ENCODE results near the gene PCDH12.

Gene PCDH12

DNA sequence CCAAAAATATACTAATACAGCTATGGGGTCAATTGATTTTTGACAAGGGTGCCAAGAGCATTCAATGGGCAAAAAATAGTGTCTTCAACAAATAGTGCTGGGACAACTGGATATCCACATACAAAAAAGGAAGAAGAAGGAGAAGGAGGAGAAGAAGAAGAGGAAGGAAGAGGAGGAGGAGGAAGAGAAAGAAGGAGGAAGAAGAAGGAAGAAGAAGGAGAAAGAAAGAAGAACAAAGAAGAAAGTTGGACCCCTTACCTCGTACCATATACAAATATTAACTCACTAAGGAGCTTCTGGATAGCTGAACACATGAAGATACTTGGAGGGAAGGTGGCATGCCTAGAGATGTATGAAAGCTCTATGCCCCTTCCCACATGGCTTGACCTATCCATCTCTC lies 51.5 kb downstream of the PCDH12 start:
- no peak for DNase-seq

DNA sequence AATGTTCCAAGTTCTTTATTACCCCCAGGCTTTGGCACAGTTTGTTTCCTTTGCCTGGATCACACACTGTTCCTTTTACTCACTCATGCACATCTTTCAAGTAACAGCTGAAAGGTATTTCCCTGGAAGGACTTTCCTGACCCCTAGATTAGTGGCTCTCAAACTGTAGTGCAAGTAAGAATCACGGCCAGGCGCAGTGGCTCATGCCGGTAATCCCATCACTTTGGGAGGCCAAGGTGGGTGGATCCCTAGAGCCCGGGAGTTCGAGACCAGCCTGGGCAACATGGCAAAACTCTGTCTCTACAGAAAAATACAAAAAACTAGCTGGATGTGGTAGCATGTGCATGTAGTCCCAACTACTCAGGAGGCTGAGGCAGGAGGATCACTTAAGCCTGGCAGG lies 53.5 kb downstream of the PCDH12 start:
- DNase-seq, result no peak

DNA sequence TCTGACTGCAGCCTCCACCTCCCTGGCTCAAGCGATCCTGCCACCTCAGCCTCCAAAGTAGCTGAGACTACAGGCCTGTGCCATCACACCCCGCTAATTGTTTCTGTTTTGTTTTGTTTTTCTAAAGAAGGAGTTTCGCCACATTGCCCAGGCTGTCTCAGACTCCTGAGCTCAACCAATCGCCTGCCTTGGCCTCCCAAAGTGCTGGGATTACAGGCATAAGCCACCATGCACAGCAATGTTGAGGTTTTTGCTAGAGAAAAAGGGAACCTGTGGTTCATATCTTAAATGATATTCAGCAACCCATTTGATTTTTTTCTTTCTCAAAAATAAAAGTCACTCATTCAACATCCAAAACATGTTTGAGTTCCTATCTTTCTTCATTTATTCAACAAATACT lies 54.7 kb downstream of the PCDH12 start:
- no peak for DNase-seq

DNA sequence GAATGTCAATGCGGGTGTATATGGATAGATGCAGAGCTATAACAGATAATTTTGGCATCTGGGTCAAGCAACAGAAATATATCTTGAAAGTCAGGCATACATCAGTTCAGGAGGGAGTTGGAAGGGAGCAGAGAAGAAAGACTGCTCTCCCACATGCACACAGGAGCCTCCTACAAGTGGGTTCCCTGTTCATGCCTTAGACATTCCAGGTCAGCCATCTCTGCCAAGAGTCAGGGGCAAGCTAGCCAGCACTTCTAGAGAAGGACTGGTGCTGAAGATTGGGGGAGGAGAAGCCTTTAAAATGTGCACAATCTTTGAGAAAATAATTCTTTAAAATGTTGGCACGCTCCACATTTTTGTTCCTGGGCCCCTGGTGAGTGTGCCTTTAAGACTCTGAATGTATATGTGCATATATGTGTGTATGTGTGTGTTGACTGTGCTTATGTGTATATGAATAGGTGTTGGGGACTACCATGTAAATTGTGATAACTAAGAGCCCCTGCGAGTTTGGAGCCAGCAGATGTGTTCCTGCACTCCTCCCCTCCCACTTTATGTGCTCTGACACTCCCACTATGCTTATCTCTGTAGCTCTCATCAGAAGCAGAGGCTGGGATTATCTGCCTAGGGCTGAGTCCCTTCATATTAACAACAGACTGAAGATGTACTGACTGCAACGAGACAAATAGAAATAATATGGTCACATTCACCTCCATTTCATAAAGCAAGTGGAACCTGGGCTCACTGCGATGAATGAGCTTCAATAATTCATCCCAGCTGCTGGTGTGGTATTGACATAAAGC lies 55.8 kb downstream of the PCDH12 start:
- no peak for DNase-seq

DNA sequence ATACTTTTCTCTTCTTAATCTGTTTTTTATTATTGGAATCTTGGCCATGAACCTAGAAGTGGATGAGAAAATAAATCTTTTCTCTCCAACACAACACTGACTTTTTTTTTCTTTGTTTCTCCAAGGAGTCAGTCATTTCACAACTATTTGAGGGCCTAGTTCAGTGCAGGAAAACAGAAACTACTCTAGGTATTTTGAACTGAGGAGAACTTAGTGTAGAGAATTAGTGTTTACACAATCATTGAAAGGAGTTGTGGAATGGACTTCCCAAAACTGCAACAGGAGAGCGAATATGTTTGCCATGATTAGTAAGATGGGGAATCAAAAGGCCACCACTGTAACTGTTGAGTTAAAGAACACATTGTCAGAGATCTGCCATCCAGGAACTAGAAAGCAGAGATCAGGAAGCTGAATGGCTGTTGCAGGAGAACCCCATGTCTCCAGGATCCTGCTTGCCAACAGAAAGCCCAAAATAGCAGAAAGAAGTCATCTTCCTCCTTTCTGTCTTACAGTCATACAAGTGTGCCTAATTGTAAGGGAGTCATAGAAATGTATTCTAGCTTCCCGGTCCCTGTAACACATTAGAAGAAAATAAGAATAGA lies 59.5 kb downstream of the PCDH12 start:
- no peak for DNase-seq

DNA sequence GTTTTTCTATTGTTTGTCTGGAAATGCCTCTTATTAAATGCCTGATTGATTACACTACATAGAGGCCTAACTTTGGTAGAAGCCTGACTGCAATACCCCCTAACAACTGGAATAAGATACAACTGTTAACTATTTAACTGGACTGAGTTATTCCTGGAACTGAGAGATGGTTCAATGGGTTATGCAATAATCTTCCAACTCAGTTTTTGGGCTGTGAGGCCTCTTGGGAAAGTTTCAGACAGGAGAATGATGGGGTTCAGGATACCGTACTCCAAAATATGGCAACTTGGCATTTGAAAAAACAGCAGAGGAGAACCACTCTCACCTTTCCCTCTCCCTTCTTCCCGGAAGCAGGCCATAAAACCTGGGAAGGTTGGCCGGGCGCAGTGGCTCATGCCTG lies 60.6 kb downstream of the PCDH12 start:
- DNase-seq, result no peak
